GM12872 (cell line): ENCODE measurements around the gene FAM20C.

Source experiments
- CTCF ChIP-seq: IDR thresholded peaks from 3 replicates; pipeline ENCODE4 v1.5.1; 2011; ENCODE audit warnings: low read depth, mild to moderate bottlenecking, low read length, moderate library complexity; ENCODE audit not compliant: insufficient read depth

Gene FAM20C

GRCh38 chr7:193481-194251 is 1.3 kb downstream of the FAM20C start:
- no peak for TF ChIP-seq CTCF

GRCh38 chr7:194252-195009 is 2.1 kb downstream of the FAM20C start:
- no peak for TF ChIP-seq CTCF

- TF ChIP-seq CTCF = no peak
Observed at GRCh38 chr7:195010-195829, 2.8 kb downstream of the FAM20C start.

DNA sequence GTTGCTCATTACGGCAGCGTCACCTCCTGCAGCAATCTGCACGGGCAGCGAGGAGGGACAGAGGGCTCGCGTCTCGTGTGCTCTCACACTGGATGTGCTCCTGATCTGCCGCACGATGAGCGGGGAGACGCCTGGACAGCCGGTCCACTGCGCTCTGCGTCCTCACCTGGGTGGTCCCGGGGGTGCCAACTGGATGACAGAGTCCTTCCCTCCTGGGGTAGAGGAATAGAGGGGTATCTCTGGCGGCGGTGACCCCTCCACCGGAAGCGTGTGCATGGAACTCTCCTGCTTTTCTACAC is 3.4 kb downstream of the FAM20C start:
- TF ChIP-seq CTCF = no peak

DNA sequence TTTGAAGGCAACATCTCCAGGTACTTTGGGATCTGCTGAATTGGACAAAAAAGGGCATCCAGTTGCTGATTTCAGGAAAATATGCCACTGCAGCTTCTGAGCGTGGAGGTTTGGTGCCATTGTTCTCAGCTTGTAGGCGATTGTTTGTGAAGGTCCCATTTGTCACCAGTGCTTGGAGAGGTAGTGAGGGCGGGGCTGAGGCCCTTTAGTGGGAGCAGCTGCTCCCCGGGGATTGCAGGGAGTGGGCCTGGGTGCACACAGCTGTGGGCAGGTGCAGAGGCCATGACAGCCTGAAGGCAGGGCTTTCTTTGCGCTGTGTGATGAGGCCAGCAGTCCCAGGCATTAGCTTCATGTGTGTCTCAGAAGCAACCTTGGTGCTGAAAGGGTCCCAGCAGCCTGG is 3.9 kb downstream of the FAM20C start:
- TF ChIP-seq CTCF = no peak

DNA sequence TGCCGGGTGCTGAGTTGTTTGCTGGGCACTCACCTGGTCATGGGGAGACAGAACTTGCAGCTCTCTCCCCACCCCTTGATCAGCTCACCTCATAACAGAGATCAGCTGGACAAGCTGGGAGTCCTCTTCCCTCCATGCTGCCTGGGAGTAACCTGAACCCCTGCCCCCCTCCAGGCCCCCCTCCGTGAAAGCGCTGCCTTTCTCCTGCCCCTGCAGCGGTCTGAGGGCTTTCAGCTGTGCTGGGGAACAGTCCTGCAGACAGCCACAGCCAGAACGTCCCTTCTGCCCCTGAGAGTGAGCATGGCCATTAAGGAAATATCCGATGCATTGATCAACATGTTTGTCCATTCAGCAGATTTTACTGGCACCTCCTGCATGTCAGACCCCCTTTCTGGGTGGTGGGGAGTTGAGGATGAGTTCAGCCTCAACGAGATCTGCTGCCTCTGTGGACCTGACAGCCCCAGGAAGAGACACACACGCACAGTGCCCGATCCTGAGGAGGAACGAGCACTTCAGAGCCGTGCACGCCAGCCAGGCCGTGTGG is 4.5 kb downstream of the FAM20C start:
- no peak for TF ChIP-seq CTCF
